ENCODE results near the gene MLEC. TPM values are rescaled to one million over a fixed set of nuclear protein-coding genes. Genes with fewer than 3 reads are reported as not detected.

MLEC gene
- total RNA-seq, 1 donor from 2014 or later: 33.1 TPM

- Histone ChIP-seq H3K4me3 (peak within 1 kb of the TSS; percentile 78 to 83), H3K27ac (peak within 1 kb of the TSS; percentile 94), H3K9me3 (no peaks in the 10 kb centered on the region), H3K4me1 (peaks cover 32% of the 10 kb centered on the region), H3K27me3 (no peaks in the 10 kb centered on the region), H3K36me3 (peaks cover 0 to 12% of the 10 kb centered on the region in 2 donors)
- TF ChIP-seq POLR2AphosphoS5 (IDR thresholded peaks at IDR 0.05; ENCODE audit: insufficient read depth in 1 of 2, low read depth in 1 of 2): peak in 1 of 2 donors; percentile 19
- no peak for TF ChIP-seq CTCF (IDR thresholded peaks at IDR 0.05)
- TF ChIP-seq POLR2A (IDR thresholded peaks at IDR 0.05): no peak
- intact Hi-C loops (cut with DNase I): loop anchor here (2.0 to 5.0 kb wide), 2 partner anchors 63 to 128 kb away; partner anchors contain the start of gene POP5
- no peak for DNase-seq (ENCODE audit: extremely low spot score in 2 of 2)
Observed at GRCh38 chr12:120710031-120710804, 23.3 kb downstream of the MLEC start, which contains the start of gene UNC119B. Gene UNC119B, plus strand, starts transcription at chr12:120710458. Its CDS starts 17 bp downstream, at chr12:120710475.

DNA sequence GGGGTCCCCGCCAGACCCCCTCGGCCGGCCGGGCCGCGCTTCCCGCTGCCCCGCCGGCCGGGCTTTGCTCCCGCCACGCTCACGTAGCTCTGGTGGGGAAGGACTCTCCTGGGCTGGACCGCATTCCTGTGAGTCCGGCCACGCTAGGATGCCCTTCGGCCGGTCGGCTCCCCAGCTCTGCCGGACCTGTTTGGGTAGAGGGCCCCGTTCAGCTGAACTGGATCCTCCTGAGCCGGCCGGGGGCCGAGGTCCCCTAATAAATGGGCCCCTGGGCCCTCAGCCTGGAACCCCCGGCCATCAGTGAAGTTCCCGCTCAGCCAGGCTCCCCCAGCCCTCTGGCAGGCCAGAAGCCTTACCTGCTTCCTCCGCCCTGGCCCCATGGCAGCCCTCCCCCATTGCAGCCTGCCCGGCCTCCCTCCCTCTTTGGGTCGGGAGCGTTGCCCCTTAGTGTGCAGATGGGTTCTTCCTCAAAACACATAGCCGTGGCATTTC lies 23.9 kb downstream of the MLEC start:
- H3K27ac ChIP-seq: peak overlapping the region; percentile 94
- no peaks in the 10 kb centered on the region for H3K9me3 ChIP-seq
- intact Hi-C loops (cut with DNase I): loop anchor here (2.0 to 5.0 kb wide), 2 partner anchors 64 to 129 kb away; partner anchors contain the start of gene POP5
- H3K27me3 ChIP-seq: no peaks in the 10 kb centered on the region
- H3K4me1 ChIP-seq: peaks cover 32% of the 10 kb centered on the region
- TF ChIP-seq POLR2AphosphoS5 (IDR thresholded peaks at IDR 0.05; ENCODE audit: insufficient read depth in 1 of 2, low read depth in 1 of 2) (peak in 1 of 2 donors; percentile 15), CTCF (IDR thresholded peaks at IDR 0.05) (no peak)
- peaks cover 0 to 16% of the 10 kb centered on the region in 2 donors for H3K36me3 ChIP-seq
- no peak for DNase-seq (ENCODE audit: extremely low spot score in 2 of 2)
- peak overlapping the region; percentile 78 to 83 for H3K4me3 ChIP-seq

DNA sequence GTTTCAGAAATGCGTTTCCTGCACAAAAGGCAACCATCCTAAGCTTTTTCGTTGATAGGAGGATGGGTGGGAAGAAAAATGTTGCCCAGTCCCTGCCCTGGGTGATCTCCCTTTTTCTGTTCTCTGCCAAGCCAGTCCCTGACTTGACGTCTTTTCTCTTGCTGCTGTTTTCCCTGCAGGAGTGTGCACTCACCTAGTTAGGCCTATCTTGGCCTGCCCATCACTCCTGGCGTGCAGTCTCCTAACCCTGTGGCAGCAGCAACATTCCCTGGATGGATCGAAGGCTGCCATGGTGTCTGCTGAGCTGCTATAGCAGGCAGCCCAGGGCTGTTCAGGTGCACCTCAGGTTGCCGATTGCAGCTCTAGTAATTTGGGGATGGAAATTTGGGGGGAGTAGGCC lies 24.5 kb downstream of the MLEC start:
- TF ChIP-seq CTCF (IDR thresholded peaks at IDR 0.05) (no peak), POLR2A (IDR thresholded peaks at IDR 0.05) (no peak), POLR2AphosphoS5 (IDR thresholded peaks at IDR 0.05; ENCODE audit: insufficient read depth in 1 of 2, low read depth in 1 of 2) (no peak)
- Histone ChIP-seq H3K36me3 (peaks cover 0 to 22% of the 10 kb centered on the region in 2 donors), H3K27me3 (no peaks in the 10 kb centered on the region), H3K4me3 (peak overlapping the region; percentile 78 to 83), H3K9me3 (no peaks in the 10 kb centered on the region), H3K27ac (peak overlapping the region; percentile 94), H3K4me1 (peaks cover 32% of the 10 kb centered on the region)
- DNase-seq (ENCODE audit: extremely low spot score in 2 of 2): no peak
- intact Hi-C loops (cut with DNase I): loop anchor here (2.0 to 5.0 kb wide), 2 partner anchors 65 to 129 kb away; partner anchors contain the start of gene POP5

DNA sequence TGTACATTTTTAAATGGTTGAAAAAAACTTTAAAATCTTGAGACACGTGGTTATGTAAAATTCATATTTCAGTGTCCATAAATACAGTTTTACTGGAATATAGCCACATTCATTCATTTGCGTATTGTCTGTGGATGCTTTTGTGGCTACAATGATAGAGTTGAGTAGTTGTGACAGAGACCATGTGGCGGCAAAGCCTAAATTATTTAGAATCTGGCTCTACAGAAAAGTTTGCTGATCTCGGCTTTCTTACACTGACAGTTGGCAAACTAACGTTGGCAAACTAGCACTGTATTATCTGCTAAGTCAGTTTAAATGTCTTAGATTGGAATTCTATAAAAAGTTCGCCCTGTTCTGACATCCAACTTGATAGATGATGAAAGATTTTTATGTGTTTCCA lies 25.7 kb downstream of the MLEC start:
- H3K9me3 ChIP-seq: no peaks in the 10 kb centered on the region
- H3K27me3 ChIP-seq: no peaks in the 10 kb centered on the region
- H3K27ac ChIP-seq: no peak overlapping the region
- intact Hi-C loops (cut with DNase I): loop anchor here (5.0 kb wide), 1 partner anchor 130 kb away; the partner anchor contains the start of gene POP5
- DNase-seq (ENCODE audit: extremely low spot score in 2 of 2): no peak
- TF ChIP-seq POLR2AphosphoS5 (IDR thresholded peaks at IDR 0.05; ENCODE audit: insufficient read depth in 1 of 2, low read depth in 1 of 2) (no peak), POLR2A (IDR thresholded peaks at IDR 0.05) (no peak), CTCF (IDR thresholded peaks at IDR 0.05) (no peak)
- no peak overlapping the region for H3K4me3 ChIP-seq
- peaks cover 0 to 34% of the 10 kb centered on the region in 2 donors for H3K36me3 ChIP-seq
- H3K4me1 ChIP-seq: peaks cover 32% of the 10 kb centered on the region
